HG02678 (cell line): ENCODE results near the gene IL17RE.
"Not testable (repeated sequence)": the region's sequence is repeated elsewhere in the genome, so short reads cannot be mapped to it uniquely, and the experiment has no call there.

Source experiments
- ATAC-seq: cut with Tn5 transposase; IDR thresholded peaks from one replicate; pipeline ENCODE4 v1.9.1; 2021; ENCODE audit warnings: mild to moderate bottlenecking, moderate library complexity; ENCODE audit not compliant: unreplicated experiment

IL17RE gene

DNA sequence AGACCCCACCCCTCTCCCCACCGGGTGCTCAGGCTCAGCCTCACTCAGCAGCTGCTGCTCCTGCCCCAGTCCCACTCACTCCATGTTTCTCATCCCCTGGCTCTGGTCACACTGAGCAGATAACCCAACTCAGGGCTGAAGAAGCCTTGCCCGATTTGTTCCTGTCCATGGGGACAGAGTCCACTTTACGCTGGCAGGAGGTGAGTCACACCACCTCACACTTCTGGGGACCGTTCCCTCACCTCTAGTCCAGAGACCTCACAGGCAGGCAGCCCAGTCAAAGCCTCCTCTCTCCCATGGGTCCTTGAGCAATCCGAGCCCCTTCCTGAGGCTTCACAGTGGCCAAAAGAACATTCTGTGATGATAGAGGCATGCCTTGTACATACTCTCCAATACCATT lies 23.9 kb upstream of the IL17RE start:
- no peak for ATAC-seq

DNA sequence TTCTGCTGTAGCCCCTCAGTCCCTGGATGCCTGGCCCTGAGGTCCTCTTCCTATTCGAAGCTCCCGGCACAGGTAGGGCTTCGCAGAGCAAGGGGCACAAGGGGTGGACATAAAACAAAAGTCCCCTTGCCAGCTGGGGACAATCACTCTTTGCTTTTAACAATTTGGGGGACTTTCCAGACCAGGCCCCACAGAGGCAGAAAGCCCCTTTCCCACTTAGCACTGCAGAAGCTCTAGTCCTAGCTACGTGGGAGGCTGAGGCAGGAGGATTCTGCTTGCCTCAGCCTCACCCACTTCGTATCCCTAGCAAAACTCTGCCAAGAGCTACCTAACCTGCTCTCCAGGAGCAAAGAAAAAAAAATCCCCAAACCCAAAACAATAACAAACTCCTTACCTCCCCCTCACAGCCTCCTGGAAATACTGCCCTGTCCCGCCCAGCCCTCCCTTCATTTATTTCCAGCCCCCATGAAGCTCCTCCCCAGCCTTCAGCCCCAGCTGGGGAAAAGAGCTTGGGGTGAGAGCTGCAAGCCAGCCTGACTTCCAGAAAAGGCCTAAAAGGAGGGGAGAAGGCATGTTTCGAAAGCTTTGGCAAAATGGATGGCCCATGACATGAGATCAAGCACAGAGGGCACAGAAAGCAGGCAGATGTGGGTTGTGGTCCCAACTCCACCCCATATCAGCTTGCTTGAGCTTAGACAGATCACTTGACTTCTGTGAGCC lies 22.7 kb upstream of the IL17RE start, which contains the start of gene CIDEC:
Gene CIDEC (minus strand): TSS at position 424 of the 720 bp plus-strand sequence. CDS start 1,767 bp downstream, outside the sequence.
- no peak for ATAC-seq

GRCh38 chr3:9881441-9881840 lies 21.2 kb upstream of the IL17RE start:
- ATAC-seq: no peak

DNA sequence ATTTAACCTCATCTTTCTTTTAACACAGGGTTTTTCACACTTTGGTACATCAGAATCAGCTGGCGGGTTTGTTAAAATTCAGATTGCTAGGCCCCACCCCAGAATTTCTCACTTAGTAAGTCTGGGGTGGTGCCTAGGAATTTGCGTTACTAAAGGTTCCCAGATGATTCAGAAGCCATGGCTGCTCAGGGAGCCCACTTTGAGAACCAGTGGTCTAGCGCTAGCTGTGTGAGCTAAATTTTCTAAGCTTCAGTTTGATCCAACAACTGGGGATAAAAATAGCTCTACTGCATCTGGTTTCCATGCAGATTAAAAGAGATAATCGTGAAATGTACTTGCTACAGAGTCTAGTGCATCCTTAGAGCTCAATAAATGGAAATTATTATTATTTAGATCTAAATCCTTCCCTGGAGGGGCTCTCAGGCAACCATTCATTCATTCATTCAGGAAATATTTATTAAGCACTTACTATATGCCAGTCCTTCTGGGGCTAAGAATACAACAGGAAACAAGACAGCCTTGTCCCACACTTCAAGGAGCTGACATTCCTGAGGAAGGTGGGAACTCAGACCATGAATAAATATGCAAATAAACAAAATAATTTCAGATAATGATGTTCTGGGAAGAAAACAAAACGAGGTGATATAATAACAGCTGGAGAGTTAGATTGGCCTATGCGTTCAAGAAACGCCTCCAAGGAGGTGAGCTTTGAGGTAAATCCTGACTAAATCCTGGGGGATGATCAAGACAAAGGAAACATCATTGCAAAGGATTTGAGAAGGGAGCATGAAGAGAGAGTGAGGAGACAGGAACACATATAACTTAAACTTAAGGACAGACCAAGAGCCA lies 18.7 kb upstream of the IL17RE start:
- ATAC-seq: no peak

DNA sequence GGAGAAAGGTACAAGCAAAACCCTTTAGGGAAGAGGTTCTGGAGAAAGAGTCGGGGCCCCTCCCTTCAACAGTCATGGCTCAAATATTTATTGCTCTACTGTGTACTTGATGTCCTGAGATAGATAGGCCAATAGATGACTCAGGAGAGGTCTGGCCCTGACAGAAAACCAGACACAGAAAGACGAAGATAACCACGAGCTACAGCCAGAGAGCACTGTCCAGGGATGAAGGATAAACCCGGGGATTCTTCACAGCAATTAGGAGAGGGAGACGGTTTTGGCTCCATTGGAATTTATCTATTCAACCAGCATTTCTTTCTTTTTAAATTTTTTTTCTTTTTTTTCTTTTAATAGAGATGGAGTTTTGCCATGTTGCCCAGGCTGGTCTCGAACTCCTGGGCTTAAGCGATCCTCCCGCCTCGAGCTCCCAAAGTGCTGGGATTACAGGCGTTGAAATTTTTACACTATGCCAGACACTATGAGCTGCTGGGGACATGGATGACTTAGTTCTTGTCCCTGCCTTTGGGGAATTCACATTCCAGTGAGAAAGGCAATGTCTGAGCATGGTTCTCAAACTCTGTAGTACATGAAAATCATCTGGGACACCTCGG lies 18.0 kb upstream of the IL17RE start:
- no peak for ATAC-seq

DNA sequence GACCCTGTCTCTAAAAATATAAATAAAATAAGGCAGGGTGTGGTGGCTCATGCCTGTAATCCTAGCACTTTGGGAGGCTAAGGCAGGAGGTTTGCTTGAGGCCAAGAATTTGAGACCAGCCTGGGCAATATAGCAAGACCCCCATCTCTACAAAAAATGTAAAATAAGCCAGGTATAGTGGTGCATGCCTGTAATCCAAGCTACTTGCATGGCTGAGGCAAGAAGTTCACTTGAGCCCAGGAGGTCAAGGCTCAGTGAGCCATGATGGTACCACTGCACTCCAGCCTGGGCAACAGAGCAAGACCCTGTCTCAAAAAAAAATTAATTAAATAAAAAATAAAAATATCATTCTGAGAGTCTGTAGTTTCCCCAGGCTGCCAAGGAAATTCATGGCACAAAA lies 16.3 kb upstream of the IL17RE start:
- no peak for ATAC-seq

GRCh38 chr3:9887480-9887879 lies 15.2 kb upstream of the IL17RE start:
- no peak for ATAC-seq

GRCh38 chr3:9888540-9888939 lies 14.1 kb upstream of the IL17RE start:
- ATAC-seq: no peak

GRCh38 chr3:9889405-9889804 lies 13.2 kb upstream of the IL17RE start:
- ATAC-seq: no peak

- peak; percentile 86 for ATAC-seq
Measured at GRCh38 chr3:9890249-9891071, 12.2 kb upstream of the IL17RE start, which contains the start of gene JAGN1. Gene JAGN1 (plus strand): TSS chr3:9890610. CDS start chr3:9890723, 113 bp downstream.

GRCh38 chr3:9891072-9891622 lies 11.5 kb upstream of the IL17RE start:
- ATAC-seq: no peak

GRCh38 chr3:9893739-9894138 lies 8.9 kb upstream of the IL17RE start:
- ATAC-seq: no peak

- not testable (repeated sequence) for ATAC-seq
Measured at GRCh38 chr3:9895715-9896114, 6.9 kb upstream of the IL17RE start.

GRCh38 chr3:9896755-9897407 lies 5.8 kb upstream of the IL17RE start:
- not testable (repeated sequence) for ATAC-seq

- ATAC-seq: peak; percentile 65
Measured at GRCh38 chr3:9897408-9898372, 5.0 kb upstream of the IL17RE start.

DNA sequence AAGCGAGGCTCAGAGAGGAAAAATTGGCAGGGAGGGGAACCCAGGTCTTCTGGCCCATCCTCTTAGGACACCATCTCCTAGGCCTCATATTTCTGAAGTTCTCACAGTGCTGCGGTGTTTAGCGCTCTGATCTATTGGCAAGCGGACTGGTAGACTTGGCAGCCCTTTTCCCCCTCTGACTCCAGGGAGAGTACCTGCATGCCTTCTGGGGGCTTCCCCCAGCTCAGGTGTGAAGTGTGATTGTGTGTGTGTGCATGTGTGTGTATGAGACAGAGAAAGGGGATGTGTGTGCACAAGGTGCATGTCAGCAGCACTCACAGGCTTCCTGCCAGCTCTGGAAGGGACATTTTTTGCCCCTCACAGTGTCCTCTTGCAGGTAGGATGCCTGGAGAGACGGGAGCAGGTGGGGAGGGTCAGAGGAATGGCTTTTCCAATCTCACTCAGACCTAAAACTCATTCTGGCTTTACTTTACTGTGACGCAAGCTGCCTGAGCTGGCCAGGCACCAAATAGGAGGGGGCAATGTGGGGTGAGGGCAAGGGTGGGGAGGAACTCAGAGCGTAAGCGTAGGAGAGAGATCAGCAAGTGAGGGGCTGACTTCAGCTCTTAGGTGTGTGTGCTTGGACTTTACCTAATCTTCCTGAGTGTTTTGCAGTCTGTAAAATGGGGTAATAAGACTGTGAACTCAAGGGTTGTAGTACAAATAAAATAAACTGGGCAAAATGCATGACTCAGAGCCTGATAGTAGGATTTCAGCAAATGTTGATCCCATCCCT lies 4.0 kb upstream of the IL17RE start:
- no peak for ATAC-seq

DNA sequence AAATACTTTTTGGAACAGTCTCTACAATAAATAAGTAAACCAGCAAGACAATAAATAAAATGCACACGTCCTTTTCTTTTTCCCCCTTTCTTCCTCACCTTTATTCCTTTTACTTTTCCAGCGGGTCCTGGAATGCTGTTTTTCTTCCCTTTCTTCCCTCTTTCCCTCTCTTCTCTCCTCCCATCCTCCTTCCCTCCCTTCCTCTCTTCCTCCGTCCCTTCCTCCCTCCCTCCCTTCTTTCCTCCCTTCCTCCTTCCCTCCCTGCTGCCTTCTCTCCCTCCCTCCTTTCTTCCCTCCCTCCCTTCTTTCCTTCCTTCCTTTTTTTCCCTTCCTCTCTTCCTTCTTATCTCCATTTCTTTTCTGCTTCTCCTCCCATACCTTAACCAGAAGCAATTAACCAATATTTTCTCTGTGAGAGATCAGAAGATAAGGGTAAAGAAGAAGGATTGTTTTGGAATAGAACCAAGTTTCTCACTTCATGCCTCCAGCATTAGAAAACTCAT lies 3.3 kb upstream of the IL17RE start:
- no peak for ATAC-seq

GRCh38 chr3:9900965-9901415 lies 1.7 kb upstream of the IL17RE start:
- ATAC-seq: not testable (repeated sequence)
